Medulla oblongata (tissue), 1 donor: ENCODE results near the gene DDX4.

Experiments used
- DNase-seq: peaks from one replicate; pipeline ENCODE4 v3.0.0-alpha.2; 2015; ENCODE audit errors: extremely low spot score

DDX4 gene

GRCh38 chr5:55866485-55866884, 128.6 kb downstream of the DDX4 start:
- no peak for DNase-seq
